VCaP (cell line): ENCODE measurements around the gene CD300LG.

Experiments
- H3K27ac ChIP-seq: fragments of 450-650 bp; 2 replicates; pipeline ENCODE4 v1.5.1; 2017
- TF ChIP-seq, protein P1 (sequence below): fragments of 450-650 bp; conservative IDR thresholded peaks from 2 replicates; pipeline ENCODE4 v1.5.1; 2017; ENCODE audit warnings: mild to moderate bottlenecking, moderate library complexity

CD300LG gene

DNA sequence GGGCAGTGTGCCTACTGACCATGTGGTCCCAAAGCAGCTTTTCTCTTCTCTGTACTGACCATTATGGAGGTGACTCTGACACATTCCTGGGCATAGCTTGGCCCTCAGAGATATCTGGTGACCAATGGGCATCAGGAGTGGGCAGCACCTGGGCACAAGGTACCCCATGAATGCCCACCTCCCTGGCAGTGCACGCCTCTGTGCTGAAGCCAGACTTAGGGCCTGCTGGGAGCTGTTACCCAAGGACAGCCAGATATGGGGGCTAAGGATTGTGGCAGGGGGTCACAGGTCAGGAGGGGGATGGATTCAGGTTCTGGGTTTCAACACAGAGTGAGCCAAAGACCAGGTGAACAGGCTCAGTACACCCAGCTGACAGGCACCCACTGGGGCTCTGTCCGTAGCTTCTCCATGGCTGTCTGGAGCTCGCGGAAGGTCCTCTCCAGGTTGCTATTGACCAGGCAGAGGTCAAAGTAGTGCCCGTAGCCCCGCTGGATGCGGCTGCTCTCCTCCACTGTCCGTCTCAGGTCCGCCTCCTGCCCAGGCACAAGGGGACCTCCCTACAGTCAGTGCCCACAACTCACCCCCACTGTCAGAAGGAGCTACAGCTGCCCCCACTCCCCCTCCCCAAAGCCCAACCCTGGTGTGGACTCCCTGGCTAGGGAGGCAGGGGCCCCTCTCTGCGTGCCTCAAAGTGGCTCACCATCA lies 30.6 kb downstream of the CD300LG start:
- no peak overlapping the region for H3K27ac ChIP-seq
- TF ChIP-seq, protein P1, sequence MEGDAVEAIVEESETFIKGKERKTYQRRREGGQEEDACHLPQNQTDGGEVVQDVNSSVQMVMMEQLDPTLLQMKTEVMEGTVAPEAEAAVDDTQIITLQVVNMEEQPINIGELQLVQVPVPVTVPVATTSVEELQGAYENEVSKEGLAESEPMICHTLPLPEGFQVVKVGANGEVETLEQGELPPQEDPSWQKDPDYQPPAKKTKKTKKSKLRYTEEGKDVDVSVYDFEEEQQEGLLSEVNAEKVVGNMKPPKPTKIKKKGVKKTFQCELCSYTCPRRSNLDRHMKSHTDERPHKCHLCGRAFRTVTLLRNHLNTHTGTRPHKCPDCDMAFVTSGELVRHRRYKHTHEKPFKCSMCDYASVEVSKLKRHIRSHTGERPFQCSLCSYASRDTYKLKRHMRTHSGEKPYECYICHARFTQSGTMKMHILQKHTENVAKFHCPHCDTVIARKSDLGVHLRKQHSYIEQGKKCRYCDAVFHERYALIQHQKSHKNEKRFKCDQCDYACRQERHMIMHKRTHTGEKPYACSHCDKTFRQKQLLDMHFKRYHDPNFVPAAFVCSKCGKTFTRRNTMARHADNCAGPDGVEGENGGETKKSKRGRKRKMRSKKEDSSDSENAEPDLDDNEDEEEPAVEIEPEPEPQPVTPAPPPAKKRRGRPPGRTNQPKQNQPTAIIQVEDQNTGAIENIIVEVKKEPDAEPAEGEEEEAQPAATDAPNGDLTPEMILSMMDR = no peak

GRCh38 chr17:43878260-43879175 lies 31.5 kb downstream of the CD300LG start:
- TF ChIP-seq, protein P1 = peak; percentile 99
- H3K27ac ChIP-seq = no peak overlapping the region

DNA sequence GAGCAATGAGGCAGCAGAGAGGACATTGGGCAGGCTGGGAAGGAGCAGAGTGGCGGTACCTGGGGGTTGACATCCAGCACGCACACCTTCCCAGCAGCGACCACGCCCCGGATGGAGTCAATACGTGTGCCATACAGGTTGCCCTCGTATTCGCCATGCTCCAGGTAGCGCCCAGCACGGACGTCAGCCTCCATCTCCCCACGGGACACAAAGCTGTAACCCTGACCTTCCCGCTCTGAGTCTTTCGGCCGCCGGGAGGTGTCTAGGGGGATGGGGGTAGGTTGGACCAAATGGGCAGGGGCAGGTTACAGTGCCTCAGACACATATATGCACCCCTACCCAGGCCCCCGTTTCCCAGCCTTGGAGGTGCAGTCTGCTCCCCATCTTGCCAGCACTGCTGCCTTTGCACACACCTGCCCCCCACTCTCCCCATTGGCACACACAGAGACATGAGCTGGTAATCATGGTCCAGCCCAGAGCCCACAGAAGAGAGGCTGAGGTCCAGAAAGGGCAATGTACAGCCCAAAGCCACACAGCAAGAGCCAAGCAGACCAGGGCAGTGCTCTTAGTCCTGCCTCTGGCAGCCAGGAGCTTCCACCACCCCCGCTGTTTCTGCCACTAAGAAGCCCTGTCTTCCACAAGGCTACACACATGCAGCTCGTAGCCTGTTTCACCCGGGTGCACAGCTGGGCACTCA lies 32.9 kb downstream of the CD300LG start:
- TF ChIP-seq, protein P1 = no peak
- H3K27ac ChIP-seq = no peak overlapping the region

DNA sequence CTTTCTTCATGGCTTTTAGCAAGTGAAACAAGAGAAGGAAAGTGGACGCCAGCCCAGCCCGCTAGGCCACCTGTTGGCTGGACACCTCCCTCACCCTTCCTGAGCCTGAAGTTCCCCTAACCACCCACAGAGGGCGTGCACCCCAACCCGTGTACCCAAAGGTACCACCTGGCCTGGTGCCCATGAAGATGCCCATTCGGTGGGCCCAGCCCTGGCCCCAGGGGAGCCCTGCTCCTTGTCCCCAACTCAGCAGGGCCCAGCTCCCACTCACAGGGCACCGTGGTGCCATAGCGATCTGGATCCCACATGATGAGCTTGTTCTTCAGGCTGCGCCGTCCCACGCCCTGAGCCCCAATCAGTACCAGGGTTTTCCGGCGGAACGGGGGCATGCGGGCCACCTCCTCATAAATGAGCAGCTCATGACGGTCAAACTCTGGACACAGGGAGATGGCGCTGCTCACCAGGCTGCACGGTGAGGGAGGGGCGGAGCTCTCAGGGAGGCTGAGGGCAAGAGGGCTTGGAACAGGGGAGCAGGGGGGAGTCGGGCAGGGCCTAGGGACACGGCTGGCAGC lies 33.5 kb downstream of the CD300LG start:
- no peak overlapping the region for H3K27ac ChIP-seq
- TF ChIP-seq, protein P1 = peak; percentile 77

- TF ChIP-seq, protein P1 = no peak
- H3K27ac ChIP-seq = no peak overlapping the region
Measured at GRCh38 chr17:43881181-43881580, 34.2 kb downstream of the CD300LG start.

DNA sequence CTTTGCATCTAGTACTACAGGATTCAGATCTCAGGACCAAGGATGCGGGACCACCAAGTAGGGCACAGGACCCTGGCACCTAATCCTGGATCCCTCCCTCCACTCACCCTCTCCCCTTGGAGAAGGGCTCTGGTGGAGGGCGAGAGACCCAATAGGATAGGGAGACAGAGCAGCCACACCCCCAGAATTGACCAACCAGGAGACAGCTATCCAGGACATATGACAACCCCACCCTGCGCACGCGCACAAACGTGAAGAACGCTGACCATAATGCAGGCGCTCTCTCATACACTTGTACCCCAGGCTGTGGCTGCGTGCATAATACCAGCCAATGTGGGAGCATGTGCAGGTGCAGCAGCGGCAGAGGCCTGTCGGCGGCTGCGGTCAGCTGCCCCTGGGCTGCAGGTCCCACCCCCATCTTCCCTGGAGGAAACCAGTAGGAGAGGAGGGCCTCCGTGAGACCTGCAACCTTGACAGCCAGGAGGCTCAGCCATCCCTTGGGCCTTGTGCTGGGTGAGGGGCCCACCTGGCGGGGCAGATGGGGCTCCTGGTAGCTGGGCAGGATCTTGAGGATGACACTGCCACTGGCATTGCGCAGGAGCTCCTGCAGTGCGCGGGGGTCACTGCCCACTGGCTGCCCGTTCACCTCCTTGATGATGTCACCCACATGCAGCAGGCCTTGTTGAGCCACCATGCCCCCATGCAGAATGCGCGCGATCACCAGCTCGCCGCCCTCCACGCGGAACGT lies 35.0 kb downstream of the CD300LG start:
- TF ChIP-seq, protein P1 = no peak
- no peak overlapping the region for H3K27ac ChIP-seq
